ENCODE measurements around the gene SF3A2.

Gene SF3A2

DNA sequence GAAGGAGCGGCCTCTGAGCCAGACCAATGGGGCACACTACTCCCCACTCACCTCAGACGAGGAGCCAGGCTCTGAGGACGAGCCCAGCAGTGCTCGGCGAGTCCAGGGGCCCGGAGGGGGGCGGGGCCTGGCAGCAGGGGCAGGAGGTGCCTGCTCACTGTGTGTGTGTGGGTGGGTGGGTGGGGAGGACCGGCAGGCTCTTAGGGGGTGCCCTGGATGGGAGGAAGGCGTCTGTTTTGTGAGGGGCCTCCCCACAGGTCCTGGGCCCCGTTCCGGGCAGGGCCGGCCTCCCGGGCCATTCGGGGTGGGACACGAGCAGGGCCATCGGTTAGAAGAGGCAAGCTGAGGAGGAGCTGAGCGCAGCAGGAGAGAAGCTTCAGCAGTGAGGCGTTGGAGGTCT lies 13.2 kb upstream of the SF3A2 start:
- TF ChIP-seq, protein P1, sequence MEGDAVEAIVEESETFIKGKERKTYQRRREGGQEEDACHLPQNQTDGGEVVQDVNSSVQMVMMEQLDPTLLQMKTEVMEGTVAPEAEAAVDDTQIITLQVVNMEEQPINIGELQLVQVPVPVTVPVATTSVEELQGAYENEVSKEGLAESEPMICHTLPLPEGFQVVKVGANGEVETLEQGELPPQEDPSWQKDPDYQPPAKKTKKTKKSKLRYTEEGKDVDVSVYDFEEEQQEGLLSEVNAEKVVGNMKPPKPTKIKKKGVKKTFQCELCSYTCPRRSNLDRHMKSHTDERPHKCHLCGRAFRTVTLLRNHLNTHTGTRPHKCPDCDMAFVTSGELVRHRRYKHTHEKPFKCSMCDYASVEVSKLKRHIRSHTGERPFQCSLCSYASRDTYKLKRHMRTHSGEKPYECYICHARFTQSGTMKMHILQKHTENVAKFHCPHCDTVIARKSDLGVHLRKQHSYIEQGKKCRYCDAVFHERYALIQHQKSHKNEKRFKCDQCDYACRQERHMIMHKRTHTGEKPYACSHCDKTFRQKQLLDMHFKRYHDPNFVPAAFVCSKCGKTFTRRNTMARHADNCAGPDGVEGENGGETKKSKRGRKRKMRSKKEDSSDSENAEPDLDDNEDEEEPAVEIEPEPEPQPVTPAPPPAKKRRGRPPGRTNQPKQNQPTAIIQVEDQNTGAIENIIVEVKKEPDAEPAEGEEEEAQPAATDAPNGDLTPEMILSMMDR (IDR thresholded peaks at IDR 0.05; ENCODE audit: insufficient read depth, missing control alignments), result no peak
- FAIRE-seq (no peak), DNase-seq (ENCODE audit: insufficient read length, low spot score) (no peak)

DNA sequence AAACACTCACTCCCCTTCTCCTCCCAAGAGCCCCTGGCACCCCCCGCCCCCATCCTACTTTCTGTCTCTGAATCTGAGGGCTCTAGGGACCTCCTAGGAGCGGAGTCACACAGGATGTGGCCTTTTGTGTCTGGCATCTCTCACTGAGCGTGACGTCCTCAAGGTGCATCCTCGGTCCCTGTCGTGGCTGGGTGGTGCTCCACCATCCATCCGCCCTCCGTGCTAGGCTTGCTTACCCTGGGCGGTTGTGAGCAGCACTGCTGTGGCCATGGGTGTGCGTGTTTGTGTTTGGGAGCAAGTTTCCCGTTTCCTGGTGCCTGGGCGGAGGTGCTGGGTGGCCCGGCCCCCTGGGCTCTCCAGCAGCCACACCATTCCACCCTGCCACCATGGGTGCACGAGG lies 12.7 kb upstream of the SF3A2 start:
- FAIRE-seq (no peak), DNase-seq (ENCODE audit: insufficient read length, low spot score) (no peak)
- TF ChIP-seq, protein P1 (IDR thresholded peaks at IDR 0.05; ENCODE audit: insufficient read depth, missing control alignments), result no peak

DNA sequence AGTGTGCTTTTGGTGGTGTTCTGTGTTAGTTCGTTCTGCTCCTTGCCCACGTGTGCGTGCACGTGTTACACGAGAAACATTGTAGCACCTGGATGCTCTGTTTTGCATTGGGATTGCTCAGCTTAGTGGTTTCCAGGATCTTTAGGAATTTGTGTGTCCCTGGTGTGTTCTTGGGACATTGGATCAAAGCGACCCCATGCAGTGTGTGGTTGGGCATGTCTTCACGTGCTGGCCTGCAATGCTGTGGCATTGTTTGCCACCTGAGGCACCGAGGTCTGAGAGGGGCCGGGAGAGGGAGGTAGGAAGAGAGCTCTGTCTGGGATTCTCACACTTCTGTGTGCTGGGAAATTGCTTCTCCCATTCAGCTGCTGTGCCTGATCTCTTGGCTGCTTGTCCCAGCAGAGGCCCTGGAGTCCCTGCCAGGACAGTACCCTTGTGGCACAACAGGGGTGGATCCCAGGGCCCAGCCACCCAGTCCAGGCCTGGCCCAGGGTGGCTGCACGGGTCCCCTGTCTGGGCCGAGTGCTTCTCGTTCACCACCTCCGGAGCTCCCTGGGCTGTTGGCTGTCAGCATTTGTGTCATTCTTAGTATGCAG lies 11.8 kb upstream of the SF3A2 start:
- FAIRE-seq (no peak), DNase-seq (ENCODE audit: insufficient read length, low spot score) (no peak)
- TF ChIP-seq, protein P1 (IDR thresholded peaks at IDR 0.05; ENCODE audit: insufficient read depth, missing control alignments), result no peak

DNA sequence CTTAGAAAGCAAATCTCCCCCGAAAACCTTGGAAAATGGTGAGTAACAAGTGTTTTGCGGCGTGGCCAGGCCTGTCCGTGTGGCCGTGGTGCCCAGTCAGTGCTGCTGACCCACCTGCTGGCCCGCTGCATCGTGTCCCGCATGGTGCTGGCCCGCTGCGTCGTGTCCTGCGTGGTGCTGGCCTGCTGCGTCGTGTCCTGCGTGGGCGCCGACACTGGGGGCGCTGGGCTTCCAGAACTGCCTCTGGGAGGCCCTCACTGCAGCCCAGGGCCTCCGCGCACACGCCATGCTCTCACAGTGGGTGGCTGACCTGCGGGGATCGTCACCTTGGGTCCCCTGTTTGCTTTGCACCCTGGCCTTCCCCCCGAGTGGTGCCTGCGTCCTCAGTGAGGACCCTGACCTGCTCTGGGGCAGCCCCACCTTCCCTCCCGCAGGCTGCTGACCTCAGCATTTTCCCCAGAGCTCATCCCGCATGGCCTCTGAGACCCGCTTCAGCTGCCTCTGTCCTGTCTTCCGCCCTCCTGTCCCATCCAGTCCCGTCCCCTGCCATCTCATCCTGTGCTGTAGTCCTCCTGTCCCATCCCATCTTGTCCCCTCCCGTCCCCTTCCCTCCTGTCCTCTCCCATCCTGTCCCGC lies 11.1 kb upstream of the SF3A2 start:
- no peak for FAIRE-seq
- DNase-seq (ENCODE audit: insufficient read length, low spot score), result no peak
- TF ChIP-seq, protein P1 (IDR thresholded peaks at IDR 0.05; ENCODE audit: insufficient read depth, missing control alignments), result no peak

DNA sequence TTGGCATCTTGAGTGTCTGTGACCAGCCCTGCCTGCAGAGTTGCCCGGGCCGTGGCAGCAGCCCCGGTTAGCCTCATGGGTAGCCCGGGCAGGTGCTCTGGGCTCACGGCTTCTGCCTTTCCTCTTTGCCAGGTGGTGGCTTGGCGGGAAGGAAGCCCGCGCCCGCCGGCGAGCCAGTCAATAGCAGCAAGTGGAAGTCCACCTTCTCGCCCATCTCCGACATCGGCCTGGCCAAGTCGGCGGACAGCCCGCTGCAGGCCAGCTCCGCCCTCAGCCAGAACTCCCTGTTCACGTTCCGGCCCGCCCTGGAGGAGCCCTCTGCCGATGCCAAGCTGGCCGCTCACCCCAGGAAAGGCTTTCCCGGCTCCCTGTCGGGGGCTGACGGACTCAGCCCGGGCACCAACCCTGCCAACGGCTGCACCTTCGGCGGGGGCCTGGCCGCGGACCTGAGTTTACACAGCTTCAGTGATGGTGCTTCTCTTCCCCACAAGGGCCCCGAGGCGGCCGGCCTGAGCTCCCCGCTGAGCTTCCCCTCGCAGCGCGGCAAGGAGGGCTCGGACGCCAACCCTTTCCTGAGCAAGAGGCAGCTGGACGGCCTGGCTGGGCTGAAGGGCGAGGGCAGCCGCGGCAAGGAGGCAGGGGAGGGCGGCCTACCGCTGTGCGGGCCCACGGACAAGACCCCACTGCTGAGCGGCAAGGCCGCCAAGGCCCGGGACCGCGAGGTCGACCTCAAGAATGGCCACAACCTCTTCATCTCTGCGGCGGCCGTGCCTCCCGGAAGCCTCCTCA lies 10.4 kb upstream of the SF3A2 start:
- TF ChIP-seq, protein P1 (IDR thresholded peaks at IDR 0.05; ENCODE audit: insufficient read depth, missing control alignments), result no peak
- DNase-seq (ENCODE audit: insufficient read length, low spot score), result no peak
- no peak for FAIRE-seq

DNA sequence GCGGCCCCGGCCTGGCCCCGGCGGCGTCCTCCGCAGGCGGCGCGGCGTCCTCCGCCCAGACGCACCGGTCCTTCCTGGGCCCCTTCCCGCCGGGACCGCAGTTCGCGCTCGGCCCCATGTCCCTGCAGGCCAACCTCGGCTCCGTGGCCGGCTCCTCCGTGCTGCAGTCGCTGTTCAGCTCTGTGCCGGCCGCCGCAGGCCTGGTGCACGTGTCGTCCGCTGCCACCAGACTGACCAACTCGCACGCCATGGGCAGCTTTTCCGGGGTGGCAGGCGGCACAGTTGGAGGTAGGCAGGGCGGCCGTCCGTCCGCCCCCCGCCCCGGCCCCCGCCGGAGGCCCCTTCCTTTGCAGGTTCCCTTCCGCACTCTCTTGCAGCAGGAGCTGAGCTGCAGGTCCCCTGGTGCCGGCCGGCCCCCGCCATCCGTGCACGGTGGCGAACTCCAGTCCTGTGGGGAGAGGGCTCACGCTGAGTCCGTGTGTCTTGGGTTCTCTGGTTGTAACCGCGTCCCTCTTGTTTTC lies 9.7 kb upstream of the SF3A2 start:
- TF ChIP-seq, protein P1 (IDR thresholded peaks at IDR 0.05; ENCODE audit: insufficient read depth, missing control alignments), result no peak
- DNase-seq (ENCODE audit: insufficient read length, low spot score), result no peak
- FAIRE-seq, result no peak

Measured in D721Med (cell line).